Omental fat pad (tissue), 4 donors: ENCODE measurements around the gene CISD3. TPM values are rescaled to one million over a fixed set of nuclear protein-coding genes. Genes with fewer than 3 reads are reported as not detected.

ENCODE experiments used
- ATAC-seq: fragments of 150-250 bp; one replicate; pipeline ENCODE4 v1.9.1; 2016; ENCODE audit warnings: mild to moderate bottlenecking, moderate library complexity; ENCODE audit not compliant: low FRiP score
- DNase-seq: peaks from one replicate; pipeline ENCODE4 v3.0.0-alpha.2; 2019; ENCODE audit warnings: low spot score
- total RNA-seq, 4 donors: library from RNA; depleted of rRNA; stranded (reverse); fragments of >200 nt; gene quantifications; one replicate each; pipeline ENCODE4 v1.1.0, GENCODE V29; 2016
- TF ChIP-seq, protein P1 (sequence below), 3 donors: fragments of 450-650 bp; IDR thresholded peaks; one replicate each; pipeline ENCODE4 v1.5.1; 2016 to 2017; ENCODE audit warnings: antibody characterized with exemption in 3 of 3, mild to moderate bottlenecking in 3 of 3, moderate library complexity in 2 of 3

CISD3 gene
- total RNA-seq, result 10 to 100 TPM in 3 of 4 donors, 1 to 10 TPM in 1; 7.6 to 25.5 (median 15.7) TPM

- DNase-seq, result no peak
- TF ChIP-seq, protein P1, sequence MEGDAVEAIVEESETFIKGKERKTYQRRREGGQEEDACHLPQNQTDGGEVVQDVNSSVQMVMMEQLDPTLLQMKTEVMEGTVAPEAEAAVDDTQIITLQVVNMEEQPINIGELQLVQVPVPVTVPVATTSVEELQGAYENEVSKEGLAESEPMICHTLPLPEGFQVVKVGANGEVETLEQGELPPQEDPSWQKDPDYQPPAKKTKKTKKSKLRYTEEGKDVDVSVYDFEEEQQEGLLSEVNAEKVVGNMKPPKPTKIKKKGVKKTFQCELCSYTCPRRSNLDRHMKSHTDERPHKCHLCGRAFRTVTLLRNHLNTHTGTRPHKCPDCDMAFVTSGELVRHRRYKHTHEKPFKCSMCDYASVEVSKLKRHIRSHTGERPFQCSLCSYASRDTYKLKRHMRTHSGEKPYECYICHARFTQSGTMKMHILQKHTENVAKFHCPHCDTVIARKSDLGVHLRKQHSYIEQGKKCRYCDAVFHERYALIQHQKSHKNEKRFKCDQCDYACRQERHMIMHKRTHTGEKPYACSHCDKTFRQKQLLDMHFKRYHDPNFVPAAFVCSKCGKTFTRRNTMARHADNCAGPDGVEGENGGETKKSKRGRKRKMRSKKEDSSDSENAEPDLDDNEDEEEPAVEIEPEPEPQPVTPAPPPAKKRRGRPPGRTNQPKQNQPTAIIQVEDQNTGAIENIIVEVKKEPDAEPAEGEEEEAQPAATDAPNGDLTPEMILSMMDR (IDR thresholded peaks at IDR 0.05), result peak in 2 of 3 donors; percentile 71 to 77
- peak; percentile 94 for ATAC-seq
Observed at GRCh38 chr17:38729886-38730525, at the start of gene CISD3. TSS of gene CISD3 (plus strand) at chr17:38730341. CDS start at chr17:38730359, 18 bp downstream.

DNA sequence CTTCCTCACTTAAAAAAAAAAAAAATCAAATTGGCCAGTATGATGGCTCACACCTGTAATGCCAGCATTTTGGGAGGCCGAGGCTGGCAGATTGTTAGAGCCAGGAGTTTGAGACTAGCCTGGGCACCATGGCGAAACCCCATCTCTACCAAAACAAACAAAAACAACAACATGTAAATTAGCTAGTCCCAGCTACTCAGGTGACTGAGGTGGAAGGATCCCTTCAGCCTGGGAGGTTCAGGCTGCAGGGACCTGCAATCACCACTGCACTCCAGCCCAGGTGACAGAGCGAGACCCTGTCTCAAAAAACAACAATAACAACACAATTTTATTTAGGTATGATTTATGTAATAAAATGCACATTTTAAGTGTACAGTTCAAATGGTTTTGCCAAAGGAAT, 49.0 kb upstream of the CISD3 start:
- ATAC-seq (no peak), DNase-seq (no peak)
- TF ChIP-seq, protein P1 (IDR thresholded peaks at IDR 0.05), result no peak

GRCh38 chr17:38685491-38685890, 44.6 kb upstream of the CISD3 start:
- TF ChIP-seq, protein P1 (IDR thresholded peaks at IDR 0.05), result no peak
- peak; percentile 48 for ATAC-seq
- DNase-seq, result no peak

DNA sequence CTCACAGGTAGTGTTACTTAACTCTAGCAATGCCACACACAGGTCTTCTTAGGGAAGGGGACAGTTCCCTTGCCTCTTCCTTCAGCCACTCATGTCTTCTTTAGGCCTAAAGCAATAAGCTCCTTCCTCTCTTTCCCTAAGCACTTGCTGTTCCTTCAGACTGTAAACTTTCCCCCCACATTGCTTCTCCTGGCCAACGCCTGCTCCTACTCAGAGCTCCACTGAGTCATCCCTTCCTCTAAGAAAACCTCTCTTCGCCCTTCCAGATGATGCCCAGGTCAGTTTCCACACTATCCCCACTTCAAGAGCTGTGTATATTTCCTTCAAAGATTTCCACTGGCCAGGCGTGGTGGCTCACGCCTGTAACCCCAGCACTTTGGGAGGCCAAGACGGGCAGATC, 42.9 kb upstream of the CISD3 start:
- ATAC-seq, result no peak
- TF ChIP-seq, protein P1 (IDR thresholded peaks at IDR 0.05), result no peak
- no peak for DNase-seq

GRCh38 chr17:38690386-38690785, 39.8 kb upstream of the CISD3 start:
- ATAC-seq (no peak), DNase-seq (no peak)
- TF ChIP-seq, protein P1 (IDR thresholded peaks at IDR 0.05), result no peak

- ATAC-seq (no peak), DNase-seq (no peak)
- TF ChIP-seq, protein P1 (IDR thresholded peaks at IDR 0.05), result no peak
Observed at GRCh38 chr17:38691154-38691553, 39.0 kb upstream of the CISD3 start.

DNA sequence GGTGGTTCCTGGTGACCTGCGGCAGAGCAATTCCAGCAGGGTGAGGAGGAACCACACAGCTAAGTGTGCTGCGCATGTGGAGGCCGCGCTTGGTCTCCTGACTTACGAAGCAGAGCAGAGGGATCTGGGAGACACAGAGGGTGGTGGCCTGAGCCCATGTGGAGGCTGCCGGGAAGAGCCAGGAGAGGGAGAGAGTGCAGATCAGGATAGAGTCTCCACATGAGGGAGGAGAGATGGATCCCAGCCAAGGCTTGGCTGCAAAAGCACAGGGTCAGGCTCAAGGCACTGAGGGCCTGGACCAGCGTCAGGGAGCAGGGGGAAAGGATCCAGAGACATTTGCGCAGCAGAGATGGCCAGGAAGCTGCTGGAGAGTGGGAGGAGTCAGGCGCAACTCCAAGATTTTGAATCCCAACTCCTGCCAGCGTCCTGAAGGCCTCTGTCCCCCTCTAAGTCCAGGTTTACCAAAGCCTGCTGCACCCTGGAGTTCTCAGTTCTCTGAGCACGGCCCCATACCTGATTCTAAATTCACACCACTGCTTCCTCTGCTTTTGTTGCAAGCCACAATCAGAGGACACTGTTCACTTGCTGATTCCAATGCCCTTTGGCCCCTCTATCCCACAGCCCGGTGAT, 36.3 kb upstream of the CISD3 start:
- DNase-seq, result peak; percentile 54
- peak; percentile 68 for ATAC-seq

More for the DNA sequence above, 36.3 kb upstream of the CISD3 start:
- TF ChIP-seq, protein P1 (IDR thresholded peaks at IDR 0.05), result no peak
